ENCODE results near the gene CIB2. TPM values are rescaled to one million over a fixed set of nuclear protein-coding genes. Genes with fewer than 3 reads are reported as not detected.

The CIB2 gene
- total RNA-seq, 1 experiment from 2014 or later, result 43.2 TPM

DNA sequence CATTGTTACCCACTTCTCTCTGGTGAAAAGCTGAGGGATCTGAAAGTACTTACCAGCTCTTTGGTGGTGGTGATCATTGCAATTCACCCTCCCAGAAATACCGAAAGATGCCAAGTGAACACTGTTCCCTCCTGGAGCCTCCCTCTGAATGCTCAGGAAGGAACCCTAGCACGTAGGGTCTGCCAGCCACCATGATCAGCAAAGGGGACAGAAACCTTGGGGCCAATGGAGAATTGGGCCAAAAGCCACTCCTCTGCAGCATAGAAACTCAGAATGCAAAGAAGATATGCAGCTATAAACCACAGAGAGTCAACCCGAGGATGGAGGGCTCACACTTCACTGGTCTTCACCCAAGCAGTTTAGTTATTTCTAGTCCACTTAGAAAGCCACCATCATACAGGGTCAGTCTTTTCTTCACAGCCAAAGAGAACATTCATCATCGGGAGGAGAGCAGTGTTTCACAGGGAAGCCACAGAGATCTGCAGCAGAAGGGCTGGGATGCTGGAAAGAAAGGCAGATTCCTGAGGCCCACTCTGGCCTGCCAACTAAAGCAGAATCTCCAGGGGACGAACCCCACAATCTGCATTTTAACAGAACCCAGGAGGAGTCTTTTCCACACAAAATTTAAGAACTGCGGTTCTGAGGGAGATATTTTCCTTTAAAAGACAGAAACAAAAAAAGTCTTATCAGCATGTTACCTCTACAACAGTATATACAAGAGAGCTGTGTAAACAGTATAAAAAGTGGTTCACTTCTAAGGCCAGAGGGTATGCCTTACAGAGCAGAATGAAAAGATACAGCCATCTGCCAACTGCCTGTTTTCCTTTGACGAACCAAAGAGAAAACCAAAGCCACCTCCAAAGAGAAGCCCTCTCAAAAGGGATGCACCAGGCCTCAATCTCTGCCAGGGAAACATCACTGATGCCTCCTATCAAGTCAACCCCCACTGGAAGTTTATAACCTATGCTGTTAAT lies 65.0 kb downstream of the CIB2 start:
- H3K4me1 ChIP-seq (ENCODE audit: insufficient read depth, low read length), result peaks cover 19% of the 10 kb centered on the region
- no CpG with 5 or more reads among the region's 7 CpGs for WGBS (ENCODE audit: extremely low coverage, insufficient read length, low lambda C conversion rate)
- no peak overlapping the region for H2AFZ ChIP-seq (ENCODE audit: low read length)
- TF ChIP-seq, protein P1, sequence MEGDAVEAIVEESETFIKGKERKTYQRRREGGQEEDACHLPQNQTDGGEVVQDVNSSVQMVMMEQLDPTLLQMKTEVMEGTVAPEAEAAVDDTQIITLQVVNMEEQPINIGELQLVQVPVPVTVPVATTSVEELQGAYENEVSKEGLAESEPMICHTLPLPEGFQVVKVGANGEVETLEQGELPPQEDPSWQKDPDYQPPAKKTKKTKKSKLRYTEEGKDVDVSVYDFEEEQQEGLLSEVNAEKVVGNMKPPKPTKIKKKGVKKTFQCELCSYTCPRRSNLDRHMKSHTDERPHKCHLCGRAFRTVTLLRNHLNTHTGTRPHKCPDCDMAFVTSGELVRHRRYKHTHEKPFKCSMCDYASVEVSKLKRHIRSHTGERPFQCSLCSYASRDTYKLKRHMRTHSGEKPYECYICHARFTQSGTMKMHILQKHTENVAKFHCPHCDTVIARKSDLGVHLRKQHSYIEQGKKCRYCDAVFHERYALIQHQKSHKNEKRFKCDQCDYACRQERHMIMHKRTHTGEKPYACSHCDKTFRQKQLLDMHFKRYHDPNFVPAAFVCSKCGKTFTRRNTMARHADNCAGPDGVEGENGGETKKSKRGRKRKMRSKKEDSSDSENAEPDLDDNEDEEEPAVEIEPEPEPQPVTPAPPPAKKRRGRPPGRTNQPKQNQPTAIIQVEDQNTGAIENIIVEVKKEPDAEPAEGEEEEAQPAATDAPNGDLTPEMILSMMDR (conservative IDR thresholded peaks at IDR 0.05), result no peak
- no peak overlapping the region for H4K91ac ChIP-seq (ENCODE audit: insufficient read length, low read depth, low read length)
- H3K18ac ChIP-seq (ENCODE audit: insufficient read length, low read depth, low read length), result no peak overlapping the region
- no peak overlapping the region for H3K23ac ChIP-seq (ENCODE audit: insufficient read length, low read depth, low read length)
- no peak overlapping the region for H2BK15ac ChIP-seq (ENCODE audit: low read depth, low read length)
- H4K8ac ChIP-seq (replicated peaks; ENCODE audit: insufficient read length, low read depth, low read length), result no peak overlapping the region
- Mint-ChIP-seq H3K36me3 (ENCODE audit: insufficient read depth in 1 of 3, low read depth in 3 of 3) (no peaks in the 10 kb centered on the region), H3K4me3 (no peak overlapping the region; a peak in 1 of 5 replicates), H3K27ac (peak overlapping the region in 2 of 3 experiments; percentile 63 to 65; a peak in 4 of 7 replicates), H3K4me1 (peaks cover 30 to 58% of the 10 kb centered on the region in 2 experiments), H3K27me3 (ENCODE audit: low read depth) (no peaks in the 10 kb centered on the region), H3K9me3 (no peaks in the 10 kb centered on the region)
- H3K56ac ChIP-seq (ENCODE audit: insufficient read length, low read depth, low read length), result no peak overlapping the region
- no peaks in the 10 kb centered on the region for H3K23me2 ChIP-seq (ENCODE audit: insufficient read length, low read depth, low read length, poor library complexity, severe bottlenecking)
- no peak overlapping the region for H2AK5ac ChIP-seq (ENCODE audit: insufficient read length, low read length)
- peaks cover 2% of the 10 kb centered on the region for H3K79me1 ChIP-seq (ENCODE audit: insufficient read depth, low read depth, low read length, poor library complexity, severe bottlenecking)
- H3K14ac ChIP-seq (ENCODE audit: insufficient read depth, low read length), result no peak overlapping the region
- no peak overlapping the region for H4K5ac ChIP-seq (ENCODE audit: insufficient read length, low read depth, low read length)
- no peak for DNase-seq
- H3K79me2 ChIP-seq (ENCODE audit: insufficient read depth, low read length), result peaks cover 3% of the 10 kb centered on the region; the same call in 1 of the 2 replicates
- H3T11ph ChIP-seq (ENCODE audit: low read length), result no peak overlapping the region
- no peak overlapping the region for H3K4me2 ChIP-seq (ENCODE audit: insufficient read depth, insufficient read length, low read length)
- H3K27ac ChIP-seq (ENCODE audit: insufficient read length, low read depth, low read length), result no peak overlapping the region
- H4K20me1 ChIP-seq (ENCODE audit: control insufficient read depth, insufficient read depth, insufficient read length), result no peaks in the 10 kb centered on the region
- H2BK120ac ChIP-seq (ENCODE audit: low read depth, low read length, poor library complexity, severe bottlenecking), result no peak overlapping the region
- H3K9ac ChIP-seq (ENCODE audit: extremely low read depth, insufficient read length, low read length), result no peak overlapping the region
- H2BK12ac ChIP-seq (ENCODE audit: insufficient read length, low read depth, low read length), result no peak overlapping the region
- no peak overlapping the region for H2BK5ac ChIP-seq (ENCODE audit: insufficient read length, low read length)
- H3K9me3 ChIP-seq (ENCODE audit: control insufficient read depth, low read depth, low read length), result no peaks in the 10 kb centered on the region
- no peaks in the 10 kb centered on the region for H3K27me3 ChIP-seq (ENCODE audit: insufficient read depth, low read length)
- H3K4ac ChIP-seq (ENCODE audit: low read depth, low read length), result no peak overlapping the region
- H2BK20ac ChIP-seq (ENCODE audit: low read depth, low read length, poor library complexity, severe bottlenecking), result no peak overlapping the region
